ENCODE measurements around the gene ZNF367. TPM values are rescaled to one million over a fixed set of nuclear protein-coding genes. Genes with fewer than 3 reads are reported as not detected.
"Not testable (repeated sequence)": the region's sequence is repeated elsewhere in the genome, so short reads cannot be mapped to it uniquely, and the experiment has no call there.

The ZNF367 gene
- polyA plus RNA-seq, 1 donor (not counting 4 experiments of a cell fraction or from before 2014, with no cell fraction given): 2.2 TPM

DNA sequence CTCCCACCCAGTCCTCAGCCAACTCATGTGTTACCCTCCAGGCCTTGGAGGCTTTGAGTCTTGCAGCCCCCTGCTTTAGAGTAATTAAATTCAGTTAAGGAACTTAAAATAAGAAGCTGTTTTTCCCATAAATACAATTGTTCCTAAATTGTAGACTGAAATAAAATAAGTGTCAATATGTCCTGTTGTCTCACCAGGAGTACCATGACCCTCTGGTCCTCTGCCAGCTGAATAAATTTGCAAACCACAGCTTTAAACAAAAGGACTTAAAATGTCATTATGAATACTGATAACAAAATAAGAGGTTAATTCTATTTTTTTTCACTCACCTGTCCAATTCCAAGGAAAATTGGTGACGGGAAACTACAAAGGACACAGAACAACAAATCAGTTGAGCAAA, 50.2 kb downstream of the ZNF367 start:
- Histone ChIP-seq H3K79me2 (ENCODE audit: control insufficient read depth, insufficient read depth, low read length) (peaks cover 4% of the 10 kb centered on the region), H3K27ac (ENCODE audit: control insufficient read depth, insufficient read depth, low read length) (no peak overlapping the region), H3K36me3 (ENCODE audit: control insufficient read depth in 2 of 2, extremely low read depth in 1 of 2, insufficient read depth in 2 of 2, low read length in 2 of 2) (no peaks in the 10 kb centered on the region), H3K9me3 (ENCODE audit: control insufficient read depth, low read depth, low read length) (no peaks in the 10 kb centered on the region), H3K4me3 (ENCODE audit: control insufficient read depth in 2 of 3, extremely low read depth in 1 of 3, insufficient read depth in 2 of 3, low read depth in 1 of 3, low read length in 3 of 3) (no peak overlapping the region), H3K27me3 (ENCODE audit: control insufficient read depth, extremely low read depth, insufficient read depth, low read length) (no peaks in the 10 kb centered on the region), H3K4me2 (ENCODE audit: control insufficient read depth, extremely low read depth, insufficient read depth, low read depth, low read length) (no peak overlapping the region), H4K20me1 (ENCODE audit: control insufficient read depth, extremely low read depth, insufficient read depth, low read length) (no peaks in the 10 kb centered on the region), H3K9me1 (ENCODE audit: control insufficient read depth, extremely low read depth, insufficient read depth, low read length) (no peaks in the 10 kb centered on the region), H2AFZ (ENCODE audit: control insufficient read depth, low read length) (no peak overlapping the region), H3K4me1 (ENCODE audit: control insufficient read depth, extremely low read depth, insufficient read depth, low read length) (no peaks in the 10 kb centered on the region), H3K9ac (ENCODE audit: control insufficient read depth, extremely low read depth, insufficient read depth, low read length) (no peak overlapping the region)
- no peak for DNase-seq (ENCODE audit: low read depth, low spot score)
- no peak for TF ChIP-seq EZH2 (IDR thresholded peaks at IDR 0.05; ENCODE audit: low read length)
- TF ChIP-seq, protein P1, sequence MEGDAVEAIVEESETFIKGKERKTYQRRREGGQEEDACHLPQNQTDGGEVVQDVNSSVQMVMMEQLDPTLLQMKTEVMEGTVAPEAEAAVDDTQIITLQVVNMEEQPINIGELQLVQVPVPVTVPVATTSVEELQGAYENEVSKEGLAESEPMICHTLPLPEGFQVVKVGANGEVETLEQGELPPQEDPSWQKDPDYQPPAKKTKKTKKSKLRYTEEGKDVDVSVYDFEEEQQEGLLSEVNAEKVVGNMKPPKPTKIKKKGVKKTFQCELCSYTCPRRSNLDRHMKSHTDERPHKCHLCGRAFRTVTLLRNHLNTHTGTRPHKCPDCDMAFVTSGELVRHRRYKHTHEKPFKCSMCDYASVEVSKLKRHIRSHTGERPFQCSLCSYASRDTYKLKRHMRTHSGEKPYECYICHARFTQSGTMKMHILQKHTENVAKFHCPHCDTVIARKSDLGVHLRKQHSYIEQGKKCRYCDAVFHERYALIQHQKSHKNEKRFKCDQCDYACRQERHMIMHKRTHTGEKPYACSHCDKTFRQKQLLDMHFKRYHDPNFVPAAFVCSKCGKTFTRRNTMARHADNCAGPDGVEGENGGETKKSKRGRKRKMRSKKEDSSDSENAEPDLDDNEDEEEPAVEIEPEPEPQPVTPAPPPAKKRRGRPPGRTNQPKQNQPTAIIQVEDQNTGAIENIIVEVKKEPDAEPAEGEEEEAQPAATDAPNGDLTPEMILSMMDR (optimal IDR thresholded peaks at IDR 0.05 in 1 of 3, IDR thresholded peaks at IDR 0.05 in 1 of 3, conservative IDR thresholded peaks at IDR 0.05 in 1 of 3; ENCODE audit: extremely low read depth in 1 of 3, insufficient read depth in 2 of 3, low read length in 3 of 3): no peak
- dilution Hi-C loops (cut with MboI; ENCODE audit: extremely low pct_ligation_motif_present, low sequenced_read_pairs): no loop called here
- no peak for FAIRE-seq

GRCh38 chr9:96363175-96363967, 54.8 kb downstream of the ZNF367 start:
- Histone ChIP-seq H4K20me1 (ENCODE audit: control insufficient read depth, extremely low read depth, insufficient read depth, low read length) (no peaks in the 10 kb centered on the region), H2AFZ (ENCODE audit: control insufficient read depth, low read length) (no peak overlapping the region), H3K27me3 (ENCODE audit: control insufficient read depth, extremely low read depth, insufficient read depth, low read length) (no peaks in the 10 kb centered on the region), H3K27ac (ENCODE audit: control insufficient read depth, insufficient read depth, low read length) (no peak overlapping the region), H3K79me2 (ENCODE audit: control insufficient read depth, insufficient read depth, low read length) (no peaks in the 10 kb centered on the region), H3K9me1 (ENCODE audit: control insufficient read depth, extremely low read depth, insufficient read depth, low read length) (no peaks in the 10 kb centered on the region), H3K4me1 (ENCODE audit: control insufficient read depth, extremely low read depth, insufficient read depth, low read length) (no peaks in the 10 kb centered on the region), H3K4me2 (ENCODE audit: control insufficient read depth, extremely low read depth, insufficient read depth, low read depth, low read length) (no peak overlapping the region), H3K4me3 (ENCODE audit: control insufficient read depth in 2 of 3, extremely low read depth in 1 of 3, insufficient read depth in 2 of 3, low read depth in 1 of 3, low read length in 3 of 3) (no peak overlapping the region), H3K9ac (ENCODE audit: control insufficient read depth, extremely low read depth, insufficient read depth, low read length) (no peak overlapping the region), H3K9me3 (ENCODE audit: control insufficient read depth, low read depth, low read length) (no peaks in the 10 kb centered on the region), H3K36me3 (ENCODE audit: control insufficient read depth in 2 of 2, extremely low read depth in 1 of 2, insufficient read depth in 2 of 2, low read length in 2 of 2) (peaks cover 0 to 2% of the 10 kb centered on the region in 2 experiments)
- DNase-seq (ENCODE audit: low read depth, low spot score): no peak
- dilution Hi-C loops (cut with MboI; ENCODE audit: extremely low pct_ligation_motif_present, low sequenced_read_pairs): no loop called here
- no peak for FAIRE-seq
- TF ChIP-seq EZH2 (IDR thresholded peaks at IDR 0.05; ENCODE audit: low read length): no peak
- TF ChIP-seq, protein P1 (optimal IDR thresholded peaks at IDR 0.05 in 1 of 3, IDR thresholded peaks at IDR 0.05 in 1 of 3, conservative IDR thresholded peaks at IDR 0.05 in 1 of 3; ENCODE audit: extremely low read depth in 1 of 3, insufficient read depth in 2 of 3, low read length in 3 of 3): no peak

- H3K9me1 ChIP-seq (ENCODE audit: control insufficient read depth, extremely low read depth, insufficient read depth, low read length); H3K4me1 ChIP-seq (ENCODE audit: control insufficient read depth, extremely low read depth, insufficient read depth, low read length); dilution Hi-C loops (cut with MboI; ENCODE audit: extremely low pct_ligation_motif_present, low sequenced_read_pairs); H3K4me3 ChIP-seq (ENCODE audit: control insufficient read depth in 2 of 3, extremely low read depth in 1 of 3, insufficient read depth in 2 of 3, low read depth in 1 of 3, low read length in 3 of 3); DNase-seq (ENCODE audit: low read depth, low spot score); H2AFZ ChIP-seq (ENCODE audit: control insufficient read depth, low read length); H3K27ac ChIP-seq (ENCODE audit: control insufficient read depth, insufficient read depth, low read length); H3K79me2 ChIP-seq (ENCODE audit: control insufficient read depth, insufficient read depth, low read length); H4K20me1 ChIP-seq (ENCODE audit: control insufficient read depth, extremely low read depth, insufficient read depth, low read length); H3K36me3 ChIP-seq (ENCODE audit: control insufficient read depth in 2 of 2, extremely low read depth in 1 of 2, insufficient read depth in 2 of 2, low read length in 2 of 2); H3K27me3 ChIP-seq (ENCODE audit: control insufficient read depth, extremely low read depth, insufficient read depth, low read length); H3K9ac ChIP-seq (ENCODE audit: control insufficient read depth, extremely low read depth, insufficient read depth, low read length); H3K9me3 ChIP-seq (ENCODE audit: control insufficient read depth, low read depth, low read length); FAIRE-seq; H3K4me2 ChIP-seq (ENCODE audit: control insufficient read depth, extremely low read depth, insufficient read depth, low read depth, low read length): not testable (repeated sequence)
Observed at GRCh38 chr9:96362119-96362518, 56.1 kb downstream of the ZNF367 start.

Data from keratinocyte (primary cell).